NCI-H1930 (cell line): ENCODE data around the gene HRCT1.
"Not testable (repeated sequence)": the region's sequence is repeated elsewhere in the genome, so short reads cannot be mapped to it uniquely, and the experiment has no call there.

Experiments
- DNase-seq, 2 experiments: peaks; one replicate each; lab custom pipeline; 2025; lab: John Stamatoyannopoulos, UW

Gene HRCT1

DNA sequence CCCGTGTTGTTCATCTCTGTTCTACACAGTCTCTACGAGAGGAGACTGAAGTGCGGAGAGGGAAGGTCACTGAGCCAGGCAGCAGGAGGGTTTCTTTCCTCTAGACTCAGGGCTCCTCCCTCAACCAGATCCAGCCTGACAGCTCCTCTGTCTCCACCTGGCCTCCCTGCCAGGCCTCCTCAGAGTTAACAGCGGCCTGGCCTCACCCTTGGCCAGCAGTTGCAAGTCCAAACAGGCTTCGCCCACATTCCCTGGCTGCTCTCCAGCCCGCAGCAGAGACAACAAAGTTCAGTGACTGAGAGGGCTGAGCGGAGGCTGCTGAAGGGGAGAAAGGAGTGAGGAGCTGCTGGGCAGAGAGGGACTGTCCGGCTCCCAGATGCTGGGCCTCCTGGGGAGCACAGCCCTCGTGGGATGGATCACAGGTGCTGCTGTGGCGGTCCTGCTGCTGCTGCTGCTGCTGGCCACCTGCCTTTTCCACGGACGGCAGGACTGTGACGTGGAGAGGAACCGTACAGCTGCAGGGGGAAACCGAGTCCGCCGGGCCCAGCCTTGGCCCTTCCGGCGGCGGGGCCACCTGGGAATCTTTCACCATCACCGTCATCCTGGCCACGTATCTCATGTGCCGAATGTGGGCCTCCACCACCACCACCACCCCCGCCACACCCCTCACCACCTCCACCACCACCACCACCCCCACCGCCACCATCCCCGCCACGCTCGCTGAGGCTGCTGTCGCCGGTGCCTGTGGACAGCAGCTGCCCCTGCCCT, at the start of gene HRCT1:
Gene HRCT1, plus strand, starts transcription at position 291 of the 768 bp plus-strand sequence. Its CDS starts 86 bp downstream, at position 377.
- no peak for DNase-seq

DNA sequence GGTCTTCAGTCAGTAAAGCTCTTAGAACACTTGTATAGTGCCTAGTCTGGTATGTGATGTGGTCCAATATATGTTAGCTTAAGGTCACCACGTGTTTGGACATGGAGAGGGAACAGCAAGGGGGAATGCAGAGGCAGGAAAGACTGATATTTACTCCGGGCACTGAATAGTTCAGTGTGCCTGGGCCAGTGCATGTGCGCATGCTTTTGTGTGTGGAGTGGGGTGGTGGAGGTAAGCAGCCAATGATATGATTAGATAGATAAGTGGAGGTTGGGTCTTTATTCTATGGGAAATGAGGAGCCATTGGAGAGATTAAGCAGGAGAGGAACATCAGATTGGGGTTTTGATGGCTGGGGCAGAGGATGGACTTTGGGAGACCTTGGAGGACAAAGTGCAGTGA, 49.8 kb upstream of the HRCT1 start:
- DNase-seq: no peak

GRCh38 chr9:35856882-35857281, 49.1 kb upstream of the HRCT1 start:
- no peak for DNase-seq

GRCh38 chr9:35858458-35858857, 47.5 kb upstream of the HRCT1 start:
- DNase-seq: no peak

- DNase-seq: no peak
Measured at GRCh38 chr9:35859310-35859989, 46.6 kb upstream of the HRCT1 start.

GRCh38 chr9:35859990-35860339, 46.0 kb upstream of the HRCT1 start:
- DNase-seq: no peak

GRCh38 chr9:35861161-35861897, 44.7 kb upstream of the HRCT1 start:
- no peak for DNase-seq

- no peak for DNase-seq
Measured at GRCh38 chr9:35862328-35862727, 43.7 kb upstream of the HRCT1 start.

DNA sequence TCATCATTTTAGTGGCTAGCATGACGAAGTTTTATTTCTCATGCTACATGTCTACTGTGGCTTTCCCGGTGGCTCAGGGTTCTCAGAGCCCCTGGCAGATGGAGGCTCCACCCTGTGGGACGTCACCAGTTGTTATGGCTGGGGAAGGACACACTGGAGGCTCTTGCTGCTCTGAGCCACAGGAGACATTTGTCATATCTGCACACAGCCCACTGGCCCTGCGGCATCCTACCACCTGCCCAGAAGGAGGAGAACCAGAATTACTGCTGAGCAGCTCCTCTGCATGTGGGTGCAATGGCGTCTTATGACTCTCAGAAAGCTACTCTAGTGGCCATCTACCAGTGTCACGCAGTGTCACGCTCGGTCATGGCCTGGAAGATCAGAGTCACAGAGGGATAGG, 42.4 kb upstream of the HRCT1 start:
- no peak for DNase-seq

- no peak for DNase-seq
Measured at GRCh38 chr9:35864695-35865255, 41.2 kb upstream of the HRCT1 start.

DNA sequence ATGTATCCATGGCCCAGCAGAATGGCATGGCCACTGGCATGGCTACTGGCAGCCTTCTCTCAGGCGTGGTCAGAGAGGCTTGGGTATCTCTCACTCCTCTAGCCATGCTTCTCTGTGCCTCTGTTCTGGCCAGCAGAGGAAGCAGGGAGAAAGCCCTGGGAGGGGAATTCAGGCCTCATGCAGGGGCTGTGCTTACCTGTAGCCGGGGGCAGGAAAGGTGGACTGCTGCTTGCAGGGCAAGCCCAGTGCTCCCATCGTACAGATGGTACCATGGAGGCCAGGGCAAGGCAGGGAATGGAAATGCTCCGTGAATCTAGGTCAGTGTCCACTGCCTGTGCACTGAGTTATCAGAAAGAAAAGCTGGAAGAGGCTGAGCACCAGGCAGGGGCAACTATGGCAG, 38.5 kb upstream of the HRCT1 start:
- DNase-seq: no peak

- DNase-seq: no peak
Measured at GRCh38 chr9:35868933-35869332, 37.1 kb upstream of the HRCT1 start.

GRCh38 chr9:35869621-35870216, 36.3 kb upstream of the HRCT1 start:
- DNase-seq: no peak

- no peak for DNase-seq
Measured at GRCh38 chr9:35870351-35870923, 35.6 kb upstream of the HRCT1 start, which contains the start of gene OR13J1. Gene OR13J1 (minus strand): TSS chr9:35870401. CDS start chr9:35870401, 0 bp downstream.

GRCh38 chr9:35871545-35871944, 34.5 kb upstream of the HRCT1 start:
- DNase-seq: no peak

GRCh38 chr9:35872505-35872904, 33.5 kb upstream of the HRCT1 start:
- no peak for DNase-seq

DNA sequence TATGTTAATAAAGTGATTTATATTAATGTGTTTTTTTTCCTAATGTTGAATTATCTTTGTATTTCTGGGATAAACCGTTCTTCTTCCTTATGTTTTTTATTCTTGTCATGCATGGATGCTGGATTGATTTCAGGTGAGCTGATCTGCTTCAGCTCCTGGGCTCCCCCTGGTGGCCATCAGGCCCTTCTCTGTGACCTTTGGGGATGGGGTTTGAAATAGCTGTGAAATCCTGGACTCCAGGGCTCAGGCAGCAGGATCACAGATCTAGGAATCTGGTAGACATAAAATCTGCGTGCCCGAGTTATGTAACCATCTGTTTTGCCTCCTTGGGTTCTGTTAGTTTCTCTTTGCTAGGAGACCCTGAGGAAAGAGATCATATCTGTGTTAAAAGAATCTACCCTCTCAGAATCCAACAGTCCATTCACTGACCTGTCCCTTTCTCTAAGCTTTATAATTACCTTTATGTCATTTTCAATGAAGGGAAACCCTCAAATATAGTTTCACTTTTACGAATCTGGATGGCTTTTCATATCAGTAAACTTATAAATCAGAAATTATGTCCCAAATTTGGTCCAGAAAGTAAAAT, 23.6 kb upstream of the HRCT1 start:
- DNase-seq: peak; percentile 62 to 76

GRCh38 chr9:35882996-35883395, 23.0 kb upstream of the HRCT1 start:
- no peak for DNase-seq

GRCh38 chr9:35884908-35885307, 21.1 kb upstream of the HRCT1 start:
- DNase-seq: not testable (repeated sequence)

- DNase-seq: no peak
Measured at GRCh38 chr9:35891646-35892045, 14.4 kb upstream of the HRCT1 start.

- no peak for DNase-seq
Measured at GRCh38 chr9:35892051-35892450, 14.0 kb upstream of the HRCT1 start.
